HG02973 (cell line): ENCODE measurements around the gene EXOSC10.
"Not testable (repeated sequence)": the region's sequence is repeated elsewhere in the genome, so short reads cannot be mapped to it uniquely, and the experiment has no call there.

Experiments
- ATAC-seq: cut with Tn5 transposase; IDR thresholded peaks from one replicate; pipeline ENCODE4 v1.9.1; 2021; ENCODE audit warnings: moderate library complexity; ENCODE audit not compliant: unreplicated experiment

EXOSC10 gene

GRCh38 chr1:11019971-11020370 lies 79.7 kb downstream of the EXOSC10 start:
- ATAC-seq, result no peak

- ATAC-seq, result not testable (repeated sequence)
Observed at GRCh38 chr1:11019358-11019757, 80.3 kb downstream of the EXOSC10 start.
